ENCODE measurements around the gene HLA-G. TPM values are rescaled to one million over a fixed set of nuclear protein-coding genes. Genes with fewer than 3 reads are reported as not detected.

Gene HLA-G
- total RNA-seq, 2 donors from 2014 or later, result 0.91 TPM; not detected in 1

Other genes with a start within 250 kb of the HLA-G start
- not detected for gene OR2H2, start 242.7 kb upstream of the HLA-G start, total RNA-seq
- gene GABBR1, start 194.6 kb upstream of the HLA-G start, total RNA-seq, result 10 to 100 TPM; 21.7 to 25.3 TPM
- gene MOG, start 170.7 kb upstream of the HLA-G start, total RNA-seq, result not detected
- 1 to 10 TPM in 1 of 2 donors, not detected in 1; 5.9 TPM for gene ZFP57, start 146.7 kb upstream of the HLA-G start, total RNA-seq
- 100 to 1,000 TPM; 220 to 504 TPM for gene HLA-F, start 104.4 kb upstream of the HLA-G start, total RNA-seq
- 1,000 to 10,000 TPM; 1,088 to 2,034 TPM for gene HLA-A, start 114.7 kb downstream of the HLA-G start, total RNA-seq
- 10 to 100 TPM; 52.7 to 65.6 TPM for gene POLR1H, start 233.4 kb downstream of the HLA-G start, total RNA-seq
- gene PPP1R11, start 239.4 kb downstream of the HLA-G start, total RNA-seq, result 10 to 100 TPM; 48.5 to 53.3 TPM
- not detected for gene RNF39, start 247.9 kb downstream of the HLA-G start, total RNA-seq

Data from activated naive CD4-positive, alpha-beta T cell treated with anti-CD3 and anti-CD28 coated beads, Interleukin-2, amount 50 U/mL, for 72 hours (primary cell).